CD4-positive, alpha-beta T cell (primary cell): ENCODE measurements around the gene HORMAD2. TPM values are rescaled to one million over a fixed set of nuclear protein-coding genes. Genes with fewer than 3 reads are reported as not detected.
"Not testable (repeated sequence)": the region's sequence is repeated elsewhere in the genome, so short reads cannot be mapped to it uniquely, and the experiment has no call there.

Experiments
- ATAC-seq: fragments of 200-7000 bp; cut with Tn5 transposase; one replicate; pipeline ENCODE4 v1.10.0; 2022; ENCODE audit warnings: mild to moderate bottlenecking; ENCODE audit not compliant: poor library complexity
- CTCF ChIA-PET: fragments of 350-600 bp; sonication (Branson Sonifier 250); formaldehyde crosslinking; loops from one replicate; lab custom pipeline; 2021; ENCODE audit warnings: antibody characterized with exemption, inconsistent platforms; lab: Charles Lee
- POLR2A ChIA-PET: fragments of 350-600 bp; sonication (Branson Sonifier 250); formaldehyde crosslinking; loops from one replicate; lab custom pipeline; 2021; ENCODE audit warnings: antibody characterized with exemption, inconsistent platforms; lab: Charles Lee
- DNase-seq, 14 experiments: peaks; one replicate each; pipeline ENCODE4 v3.0.0-alpha.2; 2013 to 2020; ENCODE audit warnings: mixed read lengths in 2 of 14
- H3K27ac ChIP-seq, 2 donors: one replicate each; pipeline versions ENCODE4 v1.5.1 to v1.7.0; 2013; ENCODE audit warnings: low read length in 2 of 2, low read depth in 1 of 2, mild to moderate bottlenecking in 1 of 2
- H3K27me3 ChIP-seq, 2 experiments: 1 replicate in 1 of 2; 2 replicates in 1 of 2; pipeline versions ENCODE4 v1.6.1 to v1.7.0; 2013; ENCODE audit warnings: low read length in 2 of 2, control low read depth in 1 of 2, mild to moderate bottlenecking in 1 of 2, moderate library complexity in 1 of 2; ENCODE audit not compliant: insufficient read depth in 2 of 2, control insufficient read depth in 1 of 2
- H3K36me3 ChIP-seq: one replicate; pipeline ENCODE4 v1.6.1; 2013; ENCODE audit warnings: low read length, control low read depth; ENCODE audit not compliant: insufficient read depth
- H3K4me1 ChIP-seq: one replicate; pipeline ENCODE4 v1.6.1; 2013; ENCODE audit warnings: low read length, control low read depth; ENCODE audit not compliant: insufficient read depth
- H3K4me3 ChIP-seq: one replicate; pipeline ENCODE4 v1.5.1; 2013; ENCODE audit warnings: mild to moderate bottlenecking, low read length, moderate library complexity
- H3K9me3 ChIP-seq, 2 experiments: 1 replicate in 1 of 2; 2 replicates in 1 of 2; pipeline versions ENCODE4 v1.6.1 to v1.7.0; 2013; ENCODE audit warnings: low read length in 2 of 2, mild to moderate bottlenecking in 2 of 2, control low read depth in 1 of 2, moderate library complexity in 1 of 2; ENCODE audit not compliant: control insufficient read depth in 1 of 2, insufficient read depth in 1 of 2
- H3K27ac Mint-ChIP-seq: one replicate; pipeline ENCODE4 v1.8.0; 2020; ENCODE audit warnings: mixed read lengths
- H3K27me3 Mint-ChIP-seq: one replicate; pipeline ENCODE4 v1.8.0; 2021; ENCODE audit warnings: mixed read lengths
- H3K36me3 Mint-ChIP-seq: one replicate; pipeline ENCODE4 v1.8.0; 2021; ENCODE audit warnings: low read depth, mixed read lengths
- H3K4me1 Mint-ChIP-seq: one replicate; pipeline ENCODE4 v1.8.0; 2021; ENCODE audit warnings: low read depth, mixed read lengths
- H3K4me3 Mint-ChIP-seq: one replicate; pipeline ENCODE4 v1.8.0; 2020; ENCODE audit warnings: mild to moderate bottlenecking, mixed read lengths
- H3K9me3 Mint-ChIP-seq: one replicate; pipeline ENCODE4 v1.8.0; 2020; ENCODE audit warnings: mixed read lengths
- intact Hi-C, 2 experiments: fragments of 100-400 bp; cut with DNase I in 1 of 2; cut with micrococcal nuclease in 1 of 2; formaldehyde crosslinking; loops; one replicate each; pipeline versions ENCODE4 v1.15.1 to v1.9.0; 2023 to 2025; cut with DNase I, micrococcal nuclease
- total RNA-seq, 174 experiments: library from RNA in 2 of 174; stranded (reverse) in 2 of 174; gene quantifications; one replicate each; pipeline ENCODE4 v1.2.3 and lab custom pipeline; 2021 to 2026
- TF ChIP-seq, protein P1 (sequence below): fragments of 200-600 bp; IDR thresholded peaks from one replicate; pipeline ENCODE4 v1.8.0; 2022; ENCODE audit warnings: antibody characterized with exemption, mild to moderate bottlenecking

The HORMAD2 gene
- total RNA-seq, 2 experiments from 2014 or later: not detected

DNA sequence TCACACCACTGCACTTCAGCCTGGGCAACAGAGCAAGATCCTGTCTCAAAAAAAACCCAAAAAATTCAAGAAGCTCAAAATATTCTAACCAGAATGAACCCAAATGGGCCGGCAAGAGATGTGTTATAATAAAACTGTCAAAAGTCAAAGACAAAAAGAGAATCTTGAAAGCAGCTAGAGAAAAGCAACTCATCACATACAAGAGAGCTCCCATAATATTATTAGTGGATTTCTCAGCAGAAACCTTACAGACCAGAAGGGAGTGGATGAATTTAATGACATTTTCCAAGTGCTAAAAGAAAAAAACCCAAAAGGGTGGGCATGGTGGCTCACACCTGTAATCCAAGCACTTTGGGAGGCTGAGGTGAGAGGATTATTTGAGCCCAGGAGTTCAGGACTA is 22.9 kb upstream of the HORMAD2 start:
- TF ChIP-seq, protein P1, sequence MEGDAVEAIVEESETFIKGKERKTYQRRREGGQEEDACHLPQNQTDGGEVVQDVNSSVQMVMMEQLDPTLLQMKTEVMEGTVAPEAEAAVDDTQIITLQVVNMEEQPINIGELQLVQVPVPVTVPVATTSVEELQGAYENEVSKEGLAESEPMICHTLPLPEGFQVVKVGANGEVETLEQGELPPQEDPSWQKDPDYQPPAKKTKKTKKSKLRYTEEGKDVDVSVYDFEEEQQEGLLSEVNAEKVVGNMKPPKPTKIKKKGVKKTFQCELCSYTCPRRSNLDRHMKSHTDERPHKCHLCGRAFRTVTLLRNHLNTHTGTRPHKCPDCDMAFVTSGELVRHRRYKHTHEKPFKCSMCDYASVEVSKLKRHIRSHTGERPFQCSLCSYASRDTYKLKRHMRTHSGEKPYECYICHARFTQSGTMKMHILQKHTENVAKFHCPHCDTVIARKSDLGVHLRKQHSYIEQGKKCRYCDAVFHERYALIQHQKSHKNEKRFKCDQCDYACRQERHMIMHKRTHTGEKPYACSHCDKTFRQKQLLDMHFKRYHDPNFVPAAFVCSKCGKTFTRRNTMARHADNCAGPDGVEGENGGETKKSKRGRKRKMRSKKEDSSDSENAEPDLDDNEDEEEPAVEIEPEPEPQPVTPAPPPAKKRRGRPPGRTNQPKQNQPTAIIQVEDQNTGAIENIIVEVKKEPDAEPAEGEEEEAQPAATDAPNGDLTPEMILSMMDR: no peak
- intact Hi-C loops: no loop called here
- Histone ChIP-seq H3K9me3 (peaks cover 15 to 16% of the 10 kb centered on the region in 2 experiments), H3K36me3 (no peaks in the 10 kb centered on the region), H3K27me3 (no peaks in the 10 kb centered on the region), H3K4me1 (no peaks in the 10 kb centered on the region), H3K27ac (no peak overlapping the region), H3K4me3 (no peak overlapping the region)
- POLR2A ChIA-PET: interaction anchor here (0.6 to 0.8 kb wide), 2 partner anchors 24 to 711 kb away, joined by 3 to 4 read pairs; no protein-coding TSS in a partner anchor
- ATAC-seq (no peak), DNase-seq (no peak)
- H3K9me3 Mint-ChIP-seq: peaks cover 9% of the 10 kb centered on the region
- peaks cover 7% of the 10 kb centered on the region for H3K36me3 Mint-ChIP-seq
- CTCF ChIA-PET: no interaction called here
- H3K4me1 Mint-ChIP-seq: no peaks in the 10 kb centered on the region
- H3K4me3 Mint-ChIP-seq: no peak overlapping the region
- no peak overlapping the region for H3K27ac Mint-ChIP-seq
- peaks cover 11% of the 10 kb centered on the region for H3K27me3 Mint-ChIP-seq

DNA sequence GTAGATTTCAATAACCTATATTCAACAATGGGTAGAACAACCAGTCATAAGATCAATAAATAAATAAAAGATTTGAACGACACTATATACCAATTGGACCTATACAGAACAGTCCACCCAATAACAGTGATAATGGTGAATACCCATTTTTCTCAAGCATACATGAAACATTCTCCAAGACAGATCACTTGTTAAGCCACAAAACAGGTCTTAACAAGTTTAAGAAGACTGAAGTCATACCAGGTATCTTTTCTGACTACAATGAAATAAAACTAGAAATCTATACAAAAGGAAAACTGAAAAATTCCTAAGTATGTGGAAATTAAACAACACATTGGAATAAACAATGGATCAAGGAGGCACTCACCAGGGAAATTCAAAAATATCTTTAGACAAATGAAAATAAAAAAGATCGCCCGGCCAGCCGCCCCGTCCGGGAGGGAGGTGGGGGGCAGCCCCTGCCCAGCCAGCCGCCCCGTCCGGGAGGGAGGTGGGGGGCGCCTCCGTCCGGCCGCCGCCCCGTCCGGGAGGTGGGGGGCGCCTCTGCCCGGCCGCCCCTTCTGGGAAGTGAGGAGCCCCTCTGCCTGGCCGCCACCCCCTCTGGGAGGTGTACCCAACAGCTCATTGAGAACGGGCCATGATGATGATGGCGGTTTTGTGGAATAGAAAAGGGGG is 20.8 kb upstream of the HORMAD2 start:
- POLR2A ChIA-PET, ATAC-seq, H3K27ac Mint-ChIP-seq: not testable (repeated sequence)

DNA sequence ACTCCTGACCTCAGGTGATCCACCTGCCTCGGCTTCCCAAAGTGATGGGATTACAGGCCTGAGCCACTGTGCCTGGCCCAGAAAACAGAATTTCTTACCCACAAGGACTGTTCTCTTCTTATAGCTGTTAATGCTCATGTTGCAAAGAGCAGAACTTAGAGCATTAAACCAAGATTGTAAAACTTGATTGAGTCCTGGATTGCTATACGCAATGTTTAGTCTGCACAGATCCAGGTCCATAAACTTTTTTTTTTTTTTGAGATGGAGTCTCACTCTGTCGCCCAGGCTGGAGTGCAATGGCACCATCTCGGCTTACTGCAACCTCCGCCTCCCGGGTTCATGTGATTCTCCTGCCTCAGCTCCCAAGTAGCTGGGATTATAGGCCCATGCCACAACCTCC is 19.2 kb upstream of the HORMAD2 start:
- H3K27ac Mint-ChIP-seq, H3K27me3 ChIP-seq, H3K4me1 Mint-ChIP-seq, POLR2A ChIA-PET, H3K36me3 ChIP-seq, H3K4me3 Mint-ChIP-seq, DNase-seq, H3K27ac ChIP-seq, H3K4me3 ChIP-seq, ATAC-seq, CTCF ChIA-PET, H3K4me1 ChIP-seq, intact Hi-C loops: not testable (repeated sequence)
- peaks cover 19% of the 10 kb centered on the region for H3K9me3 Mint-ChIP-seq
- peaks cover 23 to 29% of the 10 kb centered on the region in 2 experiments for H3K9me3 ChIP-seq
- H3K36me3 Mint-ChIP-seq: peaks cover 14% of the 10 kb centered on the region
- H3K27me3 Mint-ChIP-seq: peaks cover 21% of the 10 kb centered on the region

More for the DNA sequence above, 20.8 kb upstream of the HORMAD2 start:
- CTCF ChIA-PET, DNase-seq, H3K4me3 Mint-ChIP-seq, H3K27ac ChIP-seq, H3K27me3 ChIP-seq, H3K4me1 ChIP-seq, H3K36me3 ChIP-seq, intact Hi-C loops, H3K4me1 Mint-ChIP-seq, H3K4me3 ChIP-seq: not testable (repeated sequence)
- peaks cover 16% of the 10 kb centered on the region for H3K9me3 Mint-ChIP-seq
- peaks cover 15 to 20% of the 10 kb centered on the region in 2 experiments for H3K9me3 ChIP-seq
- H3K36me3 Mint-ChIP-seq: peaks cover 11% of the 10 kb centered on the region
- peaks cover 19% of the 10 kb centered on the region for H3K27me3 Mint-ChIP-seq

DNA sequence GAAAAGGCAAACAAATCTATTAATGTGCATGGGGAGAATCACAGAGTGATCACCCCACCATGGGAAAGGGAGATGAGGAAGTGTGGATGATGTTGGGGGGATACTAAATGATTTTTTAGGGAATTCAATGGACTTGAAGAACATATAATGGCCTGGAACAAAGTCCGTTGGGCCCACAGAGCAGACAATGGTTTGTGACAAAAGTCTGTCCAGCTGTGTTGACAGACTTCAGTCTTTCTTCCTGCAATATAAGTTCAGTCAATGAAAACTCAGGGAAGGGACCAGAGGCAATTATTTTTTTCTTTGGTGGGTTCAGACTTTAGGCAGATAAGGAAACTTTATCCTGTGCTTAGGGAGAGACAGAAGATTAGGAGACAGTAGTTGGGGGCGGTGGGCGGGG is 18.0 kb upstream of the HORMAD2 start:
- Mint-ChIP-seq H3K27ac (no peak overlapping the region), H3K36me3 (peaks cover 14% of the 10 kb centered on the region), H3K9me3 (peaks cover 19% of the 10 kb centered on the region), H3K4me1 (no peaks in the 10 kb centered on the region), H3K4me3 (no peak overlapping the region), H3K27me3 (peaks cover 21% of the 10 kb centered on the region)
- no peak for DNase-seq
- H3K27me3 ChIP-seq: no peaks in the 10 kb centered on the region
- TF ChIP-seq, protein P1: no peak
- H3K9me3 ChIP-seq: peaks cover 19 to 23% of the 10 kb centered on the region in 2 experiments
- intact Hi-C loops: no loop called here
- no peaks in the 10 kb centered on the region for H3K36me3 ChIP-seq
- ATAC-seq: no peak
- no peak overlapping the region for H3K4me3 ChIP-seq
- POLR2A ChIA-PET: no interaction called here
- no peaks in the 10 kb centered on the region for H3K4me1 ChIP-seq
- CTCF ChIA-PET: no interaction called here
- no peak overlapping the region for H3K27ac ChIP-seq
